GM23248 (cell line): Measurements from ENCODE around the gene DDX60.

Experiments used
- EZH2 ChIP-seq: fragments of 200-600 bp; sonication (generic); IDR thresholded peaks from 2 replicates; pipeline ENCODE4 v1.6.1; 2018; ENCODE audit warnings: antibody characterized with exemption, mild to moderate bottlenecking; ENCODE audit not compliant: insufficient read depth, poor library complexity, severe bottlenecking
- EZH2phosphoT487 ChIP-seq: fragments of 200-600 bp; sonication (generic); IDR thresholded peaks from 2 replicates; pipeline ENCODE4 v1.6.1; 2018; ENCODE audit warnings: antibody characterized with exemption, moderate library complexity, mild to moderate bottlenecking, low read depth; ENCODE audit not compliant: insufficient read depth

GRCh38 chr4:168257768-168258167 lies 60.8 kb downstream of the DDX60 start:
- no peak for TF ChIP-seq EZH2phosphoT487
- TF ChIP-seq EZH2, result no peak
